GM18502 (cell line): Measurements from ENCODE around the gene GSTA3.
"Not testable (repeated sequence)": the region's sequence is repeated elsewhere in the genome, so short reads cannot be mapped to it uniquely, and the experiment has no call there.

Experiments used
- ATAC-seq: cut with Tn5 transposase; IDR thresholded peaks from one replicate; pipeline ENCODE4 v1.9.1; 2021; ENCODE audit warnings: mild to moderate bottlenecking; ENCODE audit not compliant: unreplicated experiment, poor library complexity

Gene GSTA3

DNA sequence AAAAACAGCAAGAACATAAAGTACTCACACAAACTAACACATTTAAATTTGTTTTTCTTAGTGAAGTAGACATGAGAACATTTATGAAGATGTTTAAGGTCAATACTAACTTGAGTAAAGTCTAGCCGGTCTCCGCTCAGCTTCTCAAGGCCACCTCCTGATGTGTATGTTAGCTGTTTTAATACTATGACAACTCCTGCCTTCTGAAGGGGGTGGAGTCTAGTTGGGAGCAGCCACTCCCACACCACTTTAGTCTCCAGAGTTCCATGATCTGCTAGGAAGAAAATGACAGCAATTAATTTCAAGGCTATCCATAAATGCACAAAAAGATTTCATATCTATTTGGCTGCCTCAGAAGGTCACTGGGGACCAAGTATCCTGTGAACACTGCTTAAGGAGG lies at the start of gene GSTA3:
Gene GSTA3, minus strand, starts transcription at position 168 of the 400 bp plus-strand sequence. CDS start 3,864 bp downstream, outside the sequence.
- ATAC-seq = no peak

- no peak for ATAC-seq
Observed at GRCh38 chr6:52958546-52959255, 49.2 kb upstream of the GSTA3 start.

DNA sequence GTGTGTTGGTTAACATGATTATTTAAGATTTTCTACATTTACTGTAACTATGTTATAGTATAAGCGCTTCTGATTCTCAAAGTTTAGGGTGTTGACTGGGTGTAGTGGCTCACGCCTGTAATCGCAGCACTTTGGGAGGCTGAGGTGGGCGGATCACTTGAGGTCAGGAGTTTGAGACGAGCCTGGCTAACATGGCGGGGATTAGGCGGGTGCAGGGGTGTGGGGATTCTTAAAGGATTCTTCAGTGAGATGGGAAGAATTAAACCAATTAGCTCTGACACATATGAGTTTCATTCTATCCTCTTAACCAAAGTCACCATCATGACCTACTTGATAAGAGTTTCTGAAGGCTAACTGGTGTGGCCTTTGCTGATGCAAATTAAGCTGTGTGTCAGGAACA lies 46.4 kb upstream of the GSTA3 start:
- ATAC-seq = no peak

DNA sequence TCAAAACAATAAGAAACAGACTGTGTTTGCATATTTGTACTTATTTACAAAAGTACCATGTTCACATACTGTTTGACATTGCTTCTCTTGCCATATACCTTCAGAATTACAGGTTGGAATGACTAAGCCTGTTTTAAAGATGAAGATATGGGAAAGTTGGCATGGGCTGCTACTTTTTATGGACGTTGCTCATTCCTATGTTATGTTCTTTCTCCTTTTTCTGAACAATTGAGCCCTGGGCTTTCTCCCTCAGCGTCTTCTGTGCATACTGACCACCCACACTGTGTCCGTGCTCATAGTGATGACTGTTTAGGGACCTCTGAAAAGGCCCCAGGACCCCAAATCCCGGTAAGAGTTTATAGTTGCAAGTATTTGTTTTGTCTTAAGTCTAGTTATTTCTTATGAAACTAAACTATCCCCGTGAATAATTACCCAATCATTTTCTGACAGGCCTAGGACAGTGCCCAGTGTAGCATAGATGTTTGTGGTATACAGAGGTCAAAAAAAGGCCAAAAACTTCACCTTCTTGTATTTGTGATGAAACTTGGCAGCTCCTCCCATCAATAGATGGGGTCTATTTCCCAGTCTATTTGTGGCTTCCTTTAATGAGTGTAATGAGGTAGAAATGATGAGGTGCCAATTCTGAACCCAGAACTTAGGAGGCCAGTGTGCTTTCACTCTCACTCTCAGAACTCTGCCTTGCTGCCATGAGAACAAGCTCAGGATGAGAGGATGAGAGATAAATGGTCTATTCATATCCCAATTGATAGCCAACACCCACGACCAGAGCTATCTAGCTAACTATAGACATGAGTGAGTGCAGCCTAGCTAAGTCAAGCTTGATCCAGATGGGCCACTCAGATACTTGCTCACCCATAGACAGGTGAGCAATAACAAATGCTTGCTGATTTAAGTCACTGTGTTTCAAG lies 44.7 kb upstream of the GSTA3 start:
- ATAC-seq = no peak

DNA sequence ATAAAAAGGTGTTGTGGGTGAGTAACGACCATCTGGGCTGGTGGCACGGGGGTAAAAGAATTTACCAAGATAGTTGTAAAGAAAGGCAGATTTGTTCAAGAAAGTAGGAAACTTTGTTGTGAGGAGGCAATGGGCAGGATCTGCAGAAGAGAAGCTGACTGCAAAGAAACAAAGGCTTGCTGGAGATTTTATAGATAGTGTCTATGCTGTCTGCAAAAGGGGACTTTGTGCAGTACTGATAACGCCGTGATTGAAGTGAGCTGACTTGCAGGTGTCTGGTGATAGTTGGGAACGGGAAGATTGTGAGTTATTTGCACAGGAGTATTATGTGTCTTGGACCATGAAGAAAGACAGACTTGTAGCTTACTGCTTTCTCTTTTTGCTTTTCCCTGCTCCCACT lies 36.8 kb upstream of the GSTA3 start:
- ATAC-seq = no peak

DNA sequence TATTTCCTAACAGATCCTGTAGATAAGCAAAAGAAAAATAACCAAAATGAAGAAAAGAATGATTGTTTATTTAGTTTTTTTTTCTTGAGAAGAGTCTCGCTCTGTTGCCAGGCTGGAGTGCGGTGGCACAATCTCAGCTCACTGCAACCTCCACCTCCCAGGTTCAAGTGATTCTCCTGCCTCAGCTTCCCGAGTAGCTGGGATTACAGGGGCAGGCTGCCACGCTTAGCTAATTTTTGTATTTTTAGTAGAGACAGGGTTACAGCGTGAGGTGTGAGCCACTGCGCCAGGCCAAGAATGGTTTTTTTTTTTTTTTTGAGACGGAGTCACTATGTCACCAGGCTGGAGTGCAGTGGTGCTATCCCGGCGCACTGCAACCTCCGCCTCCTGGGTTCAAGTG lies 33.3 kb upstream of the GSTA3 start:
- ATAC-seq = not testable (repeated sequence)

GRCh38 chr6:52942221-52942620 lies 32.7 kb upstream of the GSTA3 start:
- ATAC-seq = no peak

DNA sequence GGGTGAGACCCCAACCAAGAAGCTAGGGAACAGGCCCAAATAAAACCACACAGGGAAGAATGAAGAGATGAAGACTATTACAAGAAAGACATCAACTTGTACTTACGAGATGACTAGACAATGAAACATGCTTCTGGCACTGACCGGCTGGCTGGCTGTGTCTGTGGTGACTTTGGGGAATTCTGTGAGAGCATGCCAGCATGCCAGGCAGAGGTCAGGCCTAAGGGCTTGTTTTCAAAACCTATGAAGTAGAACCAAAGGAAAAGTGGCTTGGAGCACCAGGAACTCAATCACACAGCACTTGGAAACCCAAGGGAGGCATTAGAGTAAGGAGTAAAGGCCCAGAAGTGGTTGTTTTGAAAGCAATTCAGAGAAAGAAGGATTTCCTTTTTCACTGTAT lies 28.4 kb upstream of the GSTA3 start:
- no peak for ATAC-seq

DNA sequence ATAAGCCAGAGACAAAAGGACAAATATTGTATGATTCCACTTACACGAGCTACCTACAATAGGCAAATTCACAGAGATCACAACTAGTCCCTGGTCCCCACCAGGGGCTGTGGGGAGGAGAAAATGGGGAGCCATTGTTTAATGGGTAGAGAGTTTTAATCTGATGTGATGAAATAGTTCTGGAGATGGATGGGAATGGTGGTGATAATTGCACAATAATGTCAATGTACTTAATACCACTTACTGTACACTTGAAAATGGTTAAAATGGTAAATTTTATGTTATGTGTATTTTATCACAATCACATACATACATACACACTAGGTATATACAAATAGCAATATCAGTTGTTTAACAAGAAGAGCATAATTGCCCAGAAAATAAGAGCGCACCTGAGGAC lies 24.3 kb upstream of the GSTA3 start:
- no peak for ATAC-seq

GRCh38 chr6:52931351-52931750 lies 21.9 kb upstream of the GSTA3 start:
- ATAC-seq = no peak

- no peak for ATAC-seq
Observed at GRCh38 chr6:52929321-52930164, 20.0 kb upstream of the GSTA3 start.

DNA sequence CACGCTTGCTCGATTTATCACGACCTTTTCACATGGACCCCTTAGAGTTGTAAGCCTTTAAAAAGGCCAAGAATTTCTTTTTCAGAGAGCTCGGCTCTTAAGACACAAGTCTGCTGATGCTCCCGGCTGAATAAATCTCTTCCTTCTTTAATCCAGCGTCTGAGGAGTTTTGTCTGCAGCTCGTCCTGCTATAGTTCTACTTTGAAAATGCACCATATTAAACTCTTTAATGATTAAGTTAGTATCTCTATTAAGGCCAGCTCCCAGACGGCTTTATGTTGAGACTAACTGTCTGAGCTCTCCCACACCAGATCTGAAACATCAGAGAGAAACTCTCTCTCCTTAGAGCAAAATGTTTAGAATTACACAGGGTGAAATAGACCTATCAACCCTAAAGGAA lies 18.0 kb upstream of the GSTA3 start:
- no peak for ATAC-seq

DNA sequence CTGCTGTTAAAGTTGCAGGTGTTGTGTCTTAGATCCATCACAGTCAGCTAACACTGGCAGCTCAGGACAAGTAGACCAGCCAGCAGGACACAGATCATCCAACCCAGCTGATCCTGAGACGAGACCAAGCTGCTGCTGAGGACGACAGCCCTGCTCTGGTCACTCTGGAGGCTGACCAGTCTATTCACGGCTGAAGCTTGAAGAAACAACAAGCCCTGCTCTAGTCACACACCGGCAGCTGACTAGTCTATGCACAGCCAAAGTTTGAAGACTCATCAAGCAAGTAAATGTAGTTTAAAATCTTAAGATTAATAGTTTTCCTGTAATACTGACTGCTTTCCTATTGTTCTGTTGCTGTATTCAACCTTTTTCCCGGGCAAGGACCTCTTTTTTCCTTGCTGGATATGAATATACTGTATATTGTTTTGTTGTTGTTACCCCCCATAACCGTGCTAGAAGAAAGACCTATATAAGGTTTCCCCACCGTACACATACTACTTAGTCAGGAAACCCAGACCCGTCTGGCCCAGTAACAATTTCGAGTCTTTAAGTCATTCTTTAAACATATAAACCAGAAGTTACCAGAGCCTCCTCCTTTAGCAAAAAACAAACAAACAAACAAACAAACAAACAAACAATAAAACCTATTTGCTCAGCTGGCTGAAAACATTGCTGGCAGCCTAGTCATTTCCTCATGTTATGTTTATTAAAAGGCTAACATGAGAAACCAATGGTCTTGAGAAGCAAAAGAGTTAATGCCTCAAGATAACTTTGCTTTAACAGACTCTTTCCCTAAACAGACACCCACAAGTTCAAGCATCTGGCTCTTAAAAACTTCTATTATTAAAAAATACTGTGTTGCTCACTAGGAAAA lies 16.7 kb upstream of the GSTA3 start:
- ATAC-seq = no peak

DNA sequence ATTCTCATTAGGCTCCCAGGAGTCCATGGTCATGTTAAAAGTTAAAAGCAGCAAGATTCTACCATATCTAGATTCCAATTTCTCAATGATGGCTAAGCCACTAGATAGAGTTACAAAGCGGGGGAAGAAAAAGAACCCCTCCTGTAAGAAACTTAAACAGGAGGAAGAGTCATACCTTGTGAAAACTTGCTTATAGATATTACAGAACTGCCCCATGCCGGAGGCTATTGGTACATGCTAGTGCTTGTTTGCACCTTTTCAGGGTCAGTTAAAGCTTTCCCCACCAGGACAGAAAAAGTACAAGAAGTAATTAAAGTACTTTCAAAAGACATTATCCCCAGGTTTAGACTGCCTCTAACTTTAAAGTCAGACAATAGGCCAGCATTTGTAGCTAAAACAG lies 15.5 kb upstream of the GSTA3 start:
- no peak for ATAC-seq

- not testable (repeated sequence) for ATAC-seq
Observed at GRCh38 chr6:52923689-52924088, 14.2 kb upstream of the GSTA3 start.

GRCh38 chr6:52922161-52922560 lies 12.7 kb upstream of the GSTA3 start:
- ATAC-seq = no peak

DNA sequence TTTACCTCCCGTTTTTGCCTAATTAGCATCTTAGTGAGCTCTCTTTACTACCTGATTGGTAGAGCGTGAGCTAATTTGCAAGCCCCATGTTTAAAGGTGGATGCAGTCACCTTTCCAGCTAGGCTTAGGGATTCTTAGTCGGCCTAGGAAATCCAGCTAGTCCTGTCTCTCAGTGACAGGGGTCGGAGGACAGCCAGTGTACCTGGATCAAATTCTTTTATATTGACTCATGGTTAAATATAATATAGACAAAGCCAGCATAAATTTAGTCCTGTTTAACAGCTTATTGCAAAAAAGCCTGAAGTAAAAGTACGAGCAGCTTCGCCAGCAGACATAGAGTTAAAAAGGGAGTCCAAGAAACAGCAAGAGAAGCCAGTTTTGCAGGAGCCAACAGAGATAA lies 12.2 kb upstream of the GSTA3 start:
- ATAC-seq = no peak

GRCh38 chr6:52919511-52919910 lies 10.0 kb upstream of the GSTA3 start:
- ATAC-seq = not testable (repeated sequence)

- not testable (repeated sequence) for ATAC-seq
Observed at GRCh38 chr6:52918771-52919170, 9.3 kb upstream of the GSTA3 start.
